H9 (cell line): ENCODE measurements around the gene UGT2A2. TPM values are rescaled to one million over a fixed set of nuclear protein-coding genes. Genes with fewer than 3 reads are reported as not detected.

ENCODE experiments used
- DNase-seq: peaks from one replicate; pipeline ENCODE4 v3.0.0-alpha.2; 2017
- H2AFZ ChIP-seq: one replicate; pipeline ENCODE4 v1.6.1; 2013; ENCODE audit warnings: mild to moderate bottlenecking, low read length, control low read depth, moderate library complexity
- H2AK5ac ChIP-seq: 2 replicates; pipeline ENCODE4 v1.6.1; 2013; ENCODE audit warnings: low read length, control low read depth, mixed read lengths; ENCODE audit not compliant: insufficient read length
- H2BK120ac ChIP-seq: one replicate; pipeline ENCODE4 v1.6.1; 2013; ENCODE audit warnings: low read depth, mild to moderate bottlenecking, low read length, control low read depth, inconsistent platforms; ENCODE audit not compliant: poor library complexity, severe bottlenecking
- H2BK12ac ChIP-seq: 2 replicates; pipeline ENCODE4 v1.6.1; 2013; ENCODE audit warnings: low read length, control low read depth, mixed read lengths, low read depth; ENCODE audit not compliant: insufficient read length
- H2BK15ac ChIP-seq: 2 replicates; pipeline ENCODE4 v1.6.1; 2013; ENCODE audit warnings: low read depth, low read length, control low read depth
- H2BK20ac ChIP-seq: one replicate; pipeline ENCODE4 v1.6.1; 2013; ENCODE audit warnings: low read depth, mild to moderate bottlenecking, low read length, control low read depth, inconsistent platforms; ENCODE audit not compliant: poor library complexity, severe bottlenecking
- H2BK5ac ChIP-seq: 2 replicates; pipeline ENCODE4 v1.6.1; 2013; ENCODE audit warnings: low read length, control low read depth, mixed read lengths; ENCODE audit not compliant: insufficient read length
- H3K14ac ChIP-seq: 2 replicates; pipeline ENCODE4 v1.6.1; 2013; ENCODE audit warnings: low read length, control low read depth; ENCODE audit not compliant: insufficient read depth
- H3K18ac ChIP-seq: 2 replicates; pipeline ENCODE4 v1.6.1; 2013; ENCODE audit warnings: low read depth, mild to moderate bottlenecking, mixed read lengths, low read length, control low read depth; ENCODE audit not compliant: insufficient read length
- H3K23ac ChIP-seq: 2 replicates; pipeline ENCODE4 v1.6.1; 2013; ENCODE audit warnings: low read length, control low read depth, mixed read lengths, low read depth; ENCODE audit not compliant: insufficient read length
- H3K23me2 ChIP-seq: 2 replicates; pipeline ENCODE4 v1.6.1; 2013; ENCODE audit warnings: low read depth, mild to moderate bottlenecking, mixed read lengths, low read length, control low read depth; ENCODE audit not compliant: insufficient read length, poor library complexity, severe bottlenecking
- H3K27ac ChIP-seq: 2 replicates; pipeline ENCODE4 v1.5.1; 2013; ENCODE audit warnings: low read length, control low read depth, mixed read lengths, low read depth; ENCODE audit not compliant: insufficient read length
- H3K27me3 ChIP-seq: 2 replicates; pipeline ENCODE4 v1.6.1; 2013; ENCODE audit warnings: low read length, control low read depth, inconsistent platforms; ENCODE audit not compliant: insufficient read depth
- H3K4ac ChIP-seq: 2 replicates; pipeline ENCODE4 v1.6.1; 2013; ENCODE audit warnings: low read depth, mild to moderate bottlenecking, control low read depth, inconsistent platforms, low read length, moderate library complexity
- H3K4me1 ChIP-seq: 2 replicates; pipeline ENCODE4 v1.6.1; 2013; ENCODE audit warnings: low read length, control low read depth, inconsistent platforms; ENCODE audit not compliant: insufficient read depth
- H3K4me2 ChIP-seq: 2 replicates; pipeline ENCODE4 v1.6.1; 2013; ENCODE audit warnings: low read length, control low read depth, mixed read lengths; ENCODE audit not compliant: insufficient read length, insufficient read depth
- H3K56ac ChIP-seq: 2 replicates; pipeline ENCODE4 v1.6.1; 2013; ENCODE audit warnings: low read depth, mild to moderate bottlenecking, mixed read lengths, low read length, control low read depth; ENCODE audit not compliant: insufficient read length
- H3K79me1 ChIP-seq: 2 replicates; pipeline ENCODE4 v1.6.1; 2013; ENCODE audit warnings: low read depth, mild to moderate bottlenecking, moderate library complexity, low read length, control low read depth, inconsistent platforms; ENCODE audit not compliant: insufficient read depth, poor library complexity, severe bottlenecking
- H3K79me2 ChIP-seq: 2 replicates; pipeline ENCODE4 v1.6.1; 2013; ENCODE audit warnings: low read length, control low read depth, inconsistent platforms; ENCODE audit not compliant: insufficient read depth
- H3K9ac ChIP-seq: 2 replicates; pipeline ENCODE4 v1.6.1; 2013; ENCODE audit warnings: low read length, control low read depth, mixed read lengths; ENCODE audit not compliant: insufficient read length; ENCODE audit errors: extremely low read depth
- H3K9me3 ChIP-seq: one replicate; pipeline ENCODE4 v1.6.1; 2013; ENCODE audit warnings: low read depth, low read length, inconsistent platforms; ENCODE audit not compliant: control insufficient read depth
- H3T11ph ChIP-seq: one replicate; pipeline ENCODE4 v1.6.1; 2013; ENCODE audit warnings: mild to moderate bottlenecking, low read length, control low read depth, inconsistent platforms
- H4K20me1 ChIP-seq: one replicate; pipeline ENCODE4 v1.6.1; 2013; ENCODE audit not compliant: control insufficient read depth, insufficient read length, insufficient read depth
- H4K5ac ChIP-seq: 2 replicates; pipeline ENCODE4 v1.6.1; 2013; ENCODE audit warnings: low read depth, mild to moderate bottlenecking, mixed read lengths, low read length, control low read depth; ENCODE audit not compliant: insufficient read length
- H4K8ac ChIP-seq: replicated peaks from 2 replicates; pipeline ENCODE4 v1.6.1; 2013; ENCODE audit warnings: low read length, control low read depth, mixed read lengths, low read depth; ENCODE audit not compliant: insufficient read length
- H4K91ac ChIP-seq: 2 replicates; pipeline ENCODE4 v1.6.1; 2013; ENCODE audit warnings: low read depth, mild to moderate bottlenecking, moderate library complexity, mixed read lengths, low read length, control low read depth; ENCODE audit not compliant: insufficient read length
- H3K27ac Mint-ChIP-seq, 3 experiments: 2 replicates in 2 of 3; 3 replicates in 1 of 3; pipeline ENCODE4 v1.8.0; 2020 to 2021; ENCODE audit warnings: mixed read lengths in 3 of 3, mild to moderate bottlenecking in 1 of 3, moderate library complexity in 1 of 3
- H3K27me3 Mint-ChIP-seq: 2 replicates; pipeline ENCODE4 v1.8.0; 2021; ENCODE audit warnings: low read depth, mild to moderate bottlenecking, moderate library complexity, mixed read lengths
- H3K36me3 Mint-ChIP-seq, 3 experiments: 2 replicates in 2 of 3; 3 replicates in 1 of 3; pipeline ENCODE4 v1.8.0; 2020 to 2021; ENCODE audit warnings: low read depth in 3 of 3, mixed read lengths in 3 of 3; ENCODE audit not compliant: insufficient read depth in 1 of 3
- H3K4me1 Mint-ChIP-seq, 2 experiments: 2 replicates each; pipeline ENCODE4 v1.8.0; 2020; ENCODE audit warnings: mixed read lengths in 2 of 2
- H3K4me3 Mint-ChIP-seq, 2 experiments: 2 replicates in 1 of 2; 3 replicates in 1 of 2; pipeline ENCODE4 v1.8.0; 2020 to 2021; ENCODE audit warnings: mild to moderate bottlenecking in 2 of 2, mixed read lengths in 2 of 2, moderate library complexity in 1 of 2
- H3K9me3 Mint-ChIP-seq, 2 experiments: 2 replicates in 1 of 2; 3 replicates in 1 of 2; pipeline ENCODE4 v1.8.0; 2020; ENCODE audit warnings: mild to moderate bottlenecking in 2 of 2, mixed read lengths in 2 of 2, moderate library complexity in 1 of 2
- WGBS: extraction: QIAGEN DNeasy Blood & Tissue Kit; methylation state at CpG from one replicate; pipeline ENCODE4 v1.1.7; 2013; ENCODE audit warnings: missing lambda C conversion rate, low lambda C conversion rate, mixed read lengths; ENCODE audit not compliant: insufficient read length; ENCODE audit errors: extremely low coverage; 5-methylcytosine and 5-hydroxymethylcytosine counted together
- total RNA-seq: library from RNA; stranded (reverse); gene quantifications from 2 replicates; pipeline ENCODE4 v1.2.1, GENCODE V29; 2021
- TF ChIP-seq, protein P1 (sequence below): fragments of 200-600 bp; sonication (generic); conservative IDR thresholded peaks from 3 replicates; pipeline ENCODE4 v1.8.0; 2021; ENCODE audit warnings: antibody characterized with exemption, mild to moderate bottlenecking

Gene UGT2A2
- total RNA-seq, 1 experiment from 2014 or later: not detected

DNA sequence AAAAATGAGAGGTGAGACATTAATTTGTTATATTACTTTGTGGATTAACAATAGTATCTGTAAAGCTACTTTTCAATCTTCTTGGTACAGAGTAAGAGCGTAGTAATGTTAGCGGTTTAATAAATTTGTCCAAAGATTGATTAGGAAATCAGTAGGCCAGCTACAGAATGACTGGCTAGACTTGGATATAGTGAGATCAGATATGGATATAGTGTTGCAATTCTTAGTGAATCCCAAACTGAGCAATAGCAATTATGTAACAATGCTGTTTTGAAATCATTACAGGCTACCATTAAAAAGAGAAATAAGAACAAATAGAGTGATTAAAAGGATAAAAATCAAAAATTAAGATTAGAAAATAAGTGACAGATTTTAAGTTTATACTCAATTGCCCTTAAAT lies 847 bp upstream of the UGT2A2 start:
- no peak overlapping the region for H3K23ac ChIP-seq
- H3K79me1 ChIP-seq: no peaks in the 10 kb centered on the region

More for the DNA sequence above, 847 bp upstream of the UGT2A2 start:
- Histone ChIP-seq H3K14ac (no peak overlapping the region), H4K20me1 (no peaks in the 10 kb centered on the region), H4K91ac (no peak overlapping the region), H3T11ph (no peak overlapping the region), H2BK120ac (no peak overlapping the region), H2BK20ac (no peak overlapping the region), H2BK12ac (no peak overlapping the region), H3K23me2 (no peaks in the 10 kb centered on the region), H3K9me3 (no peaks in the 10 kb centered on the region), H3K79me2 (no peaks in the 10 kb centered on the region), H3K4me2 (no peak overlapping the region), H3K9ac (no peak overlapping the region), H3K56ac (no peak overlapping the region), H2AK5ac (no peak overlapping the region), H2BK15ac (no peak overlapping the region), H2BK5ac (no peak overlapping the region), H3K4me1 (no peaks in the 10 kb centered on the region), H2AFZ (no peak overlapping the region), H3K27ac (no peak overlapping the region), H4K8ac (no peak overlapping the region), H4K5ac (no peak overlapping the region), H3K18ac (no peak overlapping the region), H3K27me3 (no peaks in the 10 kb centered on the region), H3K4ac (no peak overlapping the region)
- no peaks in the 10 kb centered on the region for H3K27me3 Mint-ChIP-seq
- TF ChIP-seq, protein P1, sequence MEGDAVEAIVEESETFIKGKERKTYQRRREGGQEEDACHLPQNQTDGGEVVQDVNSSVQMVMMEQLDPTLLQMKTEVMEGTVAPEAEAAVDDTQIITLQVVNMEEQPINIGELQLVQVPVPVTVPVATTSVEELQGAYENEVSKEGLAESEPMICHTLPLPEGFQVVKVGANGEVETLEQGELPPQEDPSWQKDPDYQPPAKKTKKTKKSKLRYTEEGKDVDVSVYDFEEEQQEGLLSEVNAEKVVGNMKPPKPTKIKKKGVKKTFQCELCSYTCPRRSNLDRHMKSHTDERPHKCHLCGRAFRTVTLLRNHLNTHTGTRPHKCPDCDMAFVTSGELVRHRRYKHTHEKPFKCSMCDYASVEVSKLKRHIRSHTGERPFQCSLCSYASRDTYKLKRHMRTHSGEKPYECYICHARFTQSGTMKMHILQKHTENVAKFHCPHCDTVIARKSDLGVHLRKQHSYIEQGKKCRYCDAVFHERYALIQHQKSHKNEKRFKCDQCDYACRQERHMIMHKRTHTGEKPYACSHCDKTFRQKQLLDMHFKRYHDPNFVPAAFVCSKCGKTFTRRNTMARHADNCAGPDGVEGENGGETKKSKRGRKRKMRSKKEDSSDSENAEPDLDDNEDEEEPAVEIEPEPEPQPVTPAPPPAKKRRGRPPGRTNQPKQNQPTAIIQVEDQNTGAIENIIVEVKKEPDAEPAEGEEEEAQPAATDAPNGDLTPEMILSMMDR: no peak
- H3K4me1 Mint-ChIP-seq: peaks cover 4 to 5% of the 10 kb centered on the region in 2 experiments; a peak in 3 of 4 replicates
- no CpG with 5 or more reads among the region's 2 CpGs for WGBS
- no peaks in the 10 kb centered on the region for H3K36me3 Mint-ChIP-seq
- H3K27ac Mint-ChIP-seq: no peak overlapping the region
- no peaks in the 10 kb centered on the region for H3K9me3 Mint-ChIP-seq
- DNase-seq: no peak
- H3K4me3 Mint-ChIP-seq: no peak overlapping the region
